GM19397 (cell line): Measurements from ENCODE around the gene CDK14.

Experiments used
- ATAC-seq: cut with Tn5 transposase; IDR thresholded peaks from one replicate; pipeline ENCODE4 v1.9.1; 2021; ENCODE audit warnings: mild to moderate bottlenecking, moderate library complexity; ENCODE audit not compliant: unreplicated experiment

CDK14 gene

GRCh38 chr7:90677486-90678404 lies 81.6 kb downstream of the CDK14 start:
- no peak for ATAC-seq

DNA sequence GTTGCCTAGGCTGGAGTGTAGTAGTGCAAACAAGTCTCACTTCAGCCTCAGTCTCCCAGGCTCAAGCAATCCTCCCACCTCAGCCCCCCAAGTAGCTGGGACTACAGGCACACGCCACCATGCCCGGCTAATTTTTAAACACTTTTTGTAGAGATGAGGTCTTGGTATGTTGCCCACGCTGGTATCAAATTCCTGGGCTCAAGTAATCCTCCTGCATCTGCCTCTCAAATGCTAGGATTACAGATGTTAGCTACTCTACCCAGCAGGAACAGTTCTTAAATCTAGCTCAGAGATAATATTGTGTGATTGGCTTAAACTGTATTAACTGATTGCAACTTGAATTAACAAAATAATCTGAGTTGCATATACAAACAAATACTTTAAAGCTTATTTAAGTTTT lies 82.9 kb downstream of the CDK14 start:
- no peak for ATAC-seq

- ATAC-seq: no peak
Observed at GRCh38 chr7:90680484-90680883, 84.4 kb downstream of the CDK14 start.

- no peak for ATAC-seq
Observed at GRCh38 chr7:90681336-90682022, 85.4 kb downstream of the CDK14 start.

GRCh38 chr7:90686146-90686545 lies 90.0 kb downstream of the CDK14 start:
- no peak for ATAC-seq

DNA sequence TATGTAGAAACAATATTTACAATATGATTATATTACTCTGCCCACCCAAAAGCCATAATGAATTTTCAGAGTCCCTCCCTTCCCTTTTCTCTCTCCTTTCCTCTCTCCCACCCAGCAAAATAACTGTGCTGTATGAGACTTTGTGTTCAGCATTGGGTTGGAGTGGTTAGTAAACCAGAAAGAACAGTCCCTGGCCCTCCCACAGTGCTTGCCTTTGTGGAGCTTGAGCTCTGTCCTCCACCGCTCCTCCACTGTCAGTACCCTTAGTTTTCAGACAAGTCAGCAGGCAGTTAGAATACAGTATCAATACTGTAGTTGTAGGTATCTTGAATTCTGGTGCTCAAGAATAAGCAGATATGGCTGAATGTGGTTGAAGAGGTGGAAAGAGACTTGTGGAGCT lies 92.7 kb downstream of the CDK14 start:
- no peak for ATAC-seq

DNA sequence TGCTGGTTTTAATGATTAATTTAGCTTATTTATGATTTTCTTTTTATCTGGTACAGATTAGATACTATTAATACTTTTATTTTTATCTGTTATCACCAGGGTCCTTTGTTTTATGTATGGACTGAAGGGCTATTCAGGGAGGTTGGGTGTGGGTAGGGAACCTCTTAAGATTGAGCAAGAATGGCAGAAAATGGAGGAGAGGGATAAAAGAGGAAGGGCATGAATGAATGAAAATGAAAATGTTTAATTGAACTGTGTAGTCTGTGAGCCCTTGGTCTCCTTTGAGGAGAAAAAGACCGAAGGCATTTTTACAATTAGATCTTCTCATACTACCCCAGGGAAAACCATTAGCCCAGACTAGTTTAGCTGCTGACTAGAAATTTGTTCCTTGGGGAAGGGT lies 93.1 kb downstream of the CDK14 start:
- ATAC-seq: no peak

DNA sequence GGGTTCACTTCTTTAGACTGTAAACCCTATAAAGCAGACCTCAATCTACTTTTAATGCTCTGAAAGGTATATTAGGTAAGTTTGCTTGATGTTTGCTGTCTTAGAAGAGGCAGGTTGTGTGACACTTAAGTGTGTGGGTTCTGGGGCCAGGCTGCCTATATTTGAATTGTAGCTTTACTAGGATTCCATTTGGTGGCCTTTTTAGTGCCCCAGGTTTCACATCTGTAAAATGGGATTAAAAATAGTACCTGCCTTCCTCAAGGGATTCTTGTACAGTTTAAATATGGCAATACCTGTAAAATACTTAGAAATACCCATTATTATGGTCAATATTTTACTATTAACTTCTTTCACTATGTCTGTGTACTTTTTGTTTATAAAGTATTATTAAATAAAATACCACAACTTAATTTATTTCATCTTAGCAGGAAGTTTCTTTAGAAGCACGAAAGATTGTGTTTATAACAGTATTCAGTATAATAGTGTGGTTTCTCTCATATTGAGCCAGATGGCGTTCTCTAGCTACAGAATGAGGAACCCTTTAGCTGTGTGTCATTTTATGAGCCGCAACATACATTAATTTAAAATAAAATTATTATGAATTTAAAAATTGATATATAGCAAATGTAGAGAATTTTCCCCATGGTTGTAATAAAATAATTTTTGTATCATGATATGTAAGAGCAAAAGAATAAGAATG lies 94.2 kb downstream of the CDK14 start:
- no peak for ATAC-seq

GRCh38 chr7:90692396-90692795 lies 96.3 kb downstream of the CDK14 start:
- ATAC-seq: no peak

- no peak for ATAC-seq
Observed at GRCh38 chr7:90692947-90693346, 96.8 kb downstream of the CDK14 start.

DNA sequence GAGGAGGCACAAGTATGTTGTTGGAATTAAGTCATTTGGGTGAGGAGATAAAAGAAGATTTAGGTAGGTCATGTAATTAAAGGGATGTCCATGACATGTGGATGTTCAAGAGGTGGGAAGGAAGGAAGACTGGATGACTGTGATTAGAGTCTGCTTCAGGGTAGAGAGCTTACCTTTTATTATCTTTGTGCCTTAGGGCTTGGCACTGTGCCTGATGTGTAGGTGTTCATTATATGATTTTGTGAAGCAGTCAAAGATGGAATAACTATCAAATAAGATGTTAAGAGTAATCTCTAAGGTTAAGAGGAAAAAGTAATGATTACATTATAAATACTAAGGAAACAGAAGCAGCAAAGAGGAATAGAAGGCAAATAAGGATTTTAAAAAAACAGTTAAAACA lies 97.8 kb downstream of the CDK14 start:
- no peak for ATAC-seq

- ATAC-seq: no peak
Observed at GRCh38 chr7:90698616-90699015, 102.5 kb downstream of the CDK14 start.

- ATAC-seq: no peak
Observed at GRCh38 chr7:90701021-90701420, 104.9 kb downstream of the CDK14 start.

- ATAC-seq: no peak
Observed at GRCh38 chr7:90701771-90702170, 105.7 kb downstream of the CDK14 start.

DNA sequence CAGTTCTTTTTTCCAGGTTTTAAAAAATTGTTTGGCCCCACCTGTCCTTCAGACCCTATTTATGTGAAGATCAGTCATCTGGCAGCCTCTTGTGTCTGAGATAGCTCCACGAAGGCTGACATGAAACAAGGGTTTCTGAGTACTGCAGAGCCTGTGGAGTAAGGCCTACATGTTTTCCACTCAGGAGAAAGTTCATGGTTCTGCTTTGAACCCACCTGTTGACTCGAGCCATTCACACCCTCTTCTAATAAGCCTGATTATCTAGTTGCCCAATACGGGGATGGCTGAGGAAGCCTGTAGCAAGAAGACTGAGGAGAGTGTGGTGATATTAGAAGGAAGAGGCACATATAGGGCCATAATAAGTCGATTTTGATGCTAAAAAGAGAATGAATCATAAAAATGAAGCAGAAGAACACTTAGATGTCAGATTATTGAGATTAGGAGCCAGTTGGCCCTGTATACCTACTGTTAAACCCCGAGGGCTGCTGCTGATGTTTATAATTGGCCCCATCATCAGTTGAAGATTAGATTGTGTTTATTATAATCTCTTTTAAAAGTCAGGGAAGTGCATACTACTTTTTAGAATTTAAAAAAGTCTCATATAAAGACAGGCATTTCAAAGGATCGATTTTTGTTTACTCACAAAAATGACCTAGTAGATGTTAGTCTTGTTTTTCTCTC lies 109.4 kb downstream of the CDK14 start:
- ATAC-seq: no peak

DNA sequence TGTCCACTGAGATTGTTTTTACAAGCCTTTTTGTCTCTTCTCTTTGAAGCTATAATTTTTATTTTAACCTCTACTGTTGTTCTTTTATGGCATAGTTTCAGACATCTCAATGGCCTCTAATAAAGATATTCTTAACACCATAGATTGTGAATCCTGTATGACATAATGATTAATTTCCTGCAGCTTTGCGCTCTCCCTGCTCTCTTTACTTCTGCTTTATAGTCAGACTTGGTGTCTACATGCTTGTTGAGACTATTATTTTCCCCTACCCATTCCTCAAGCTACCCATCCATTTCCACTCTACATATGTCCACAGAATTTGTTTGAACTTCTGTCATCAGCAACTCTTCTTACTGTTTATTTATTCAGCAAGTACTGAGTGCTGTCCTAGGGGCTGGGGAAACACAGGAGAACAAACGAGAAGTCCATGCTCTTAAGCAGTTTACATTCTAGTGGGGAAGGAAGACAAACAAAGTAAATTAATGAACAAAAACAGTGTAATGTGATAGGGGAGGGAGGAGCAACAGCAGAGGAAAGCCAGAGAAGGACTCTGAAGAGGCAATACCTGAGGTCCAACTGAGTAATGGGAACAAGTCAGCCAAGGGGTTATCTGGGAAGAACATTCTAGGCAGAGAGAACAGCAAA lies 110.1 kb downstream of the CDK14 start:
- no peak for ATAC-seq

GRCh38 chr7:90708841-90709317 lies 112.8 kb downstream of the CDK14 start:
- peak; percentile 52 for ATAC-seq

DNA sequence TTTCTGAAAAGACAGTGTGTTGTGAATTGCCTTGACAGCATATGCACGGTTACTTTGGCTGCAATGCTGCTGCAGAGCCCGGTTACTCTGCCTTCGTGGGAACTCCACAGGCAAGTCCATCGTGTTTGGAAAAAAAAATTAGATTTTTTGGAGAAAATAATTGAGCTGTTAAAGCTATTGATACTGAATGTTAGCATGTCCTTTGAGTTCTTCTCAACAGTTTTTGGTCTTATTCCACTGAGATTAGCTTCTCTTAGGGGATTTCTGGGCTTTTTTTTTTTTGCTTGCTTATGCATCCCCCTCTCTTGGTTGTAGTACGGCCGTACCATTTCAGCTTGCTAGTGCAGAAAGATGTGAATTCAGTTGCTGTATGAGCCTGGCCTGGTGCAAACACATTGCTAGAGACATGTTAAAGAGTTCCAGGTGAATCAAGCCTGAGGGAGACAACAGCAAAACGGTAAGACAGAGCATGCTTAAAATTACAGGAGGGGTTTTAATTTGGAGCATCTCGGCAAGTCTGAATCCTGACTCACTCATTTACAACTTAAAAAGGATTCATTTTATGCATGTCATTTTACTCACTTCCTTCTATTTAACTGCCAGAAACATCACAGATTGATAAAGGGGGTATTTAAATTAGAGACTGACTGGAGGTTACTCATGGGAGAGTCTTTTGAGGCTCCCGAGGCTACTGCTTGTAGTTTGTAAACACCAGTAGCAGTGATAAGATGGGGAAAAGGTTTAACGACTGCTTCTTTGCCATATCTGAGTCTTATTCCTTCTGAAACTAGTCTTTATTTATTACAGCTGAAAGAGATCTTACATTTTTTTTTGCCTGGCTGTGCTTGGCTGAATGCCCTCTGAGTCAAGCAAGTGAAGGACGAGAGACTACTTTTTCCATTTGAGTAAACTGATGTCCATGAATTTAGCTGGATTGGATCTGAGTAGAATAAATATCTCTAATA lies 113.7 kb downstream of the CDK14 start:
- peak; percentile 37 for ATAC-seq

DNA sequence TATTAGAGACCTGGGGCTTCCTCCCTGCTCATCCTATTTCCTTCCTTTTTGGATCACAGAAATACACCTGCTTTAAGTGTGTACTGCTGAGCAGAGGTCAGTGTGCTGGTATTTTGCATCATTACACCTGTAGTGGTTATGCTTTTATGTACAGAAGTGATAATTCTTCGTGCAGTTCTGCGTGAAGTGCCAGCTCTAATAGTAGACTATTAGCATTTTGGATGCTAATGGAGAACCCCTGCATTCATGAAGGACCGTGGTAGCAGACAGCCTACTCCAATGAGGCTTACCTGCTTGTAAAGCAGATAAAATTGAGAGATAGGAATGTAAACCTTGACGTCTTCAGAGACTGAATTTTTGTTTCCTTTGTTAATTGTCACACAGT lies 114.3 kb downstream of the CDK14 start:
- ATAC-seq: no peak
